GM18526 (cell line): ENCODE data around the gene SHC3.

Experiments
- POLR2A ChIP-seq: IDR thresholded peaks from 3 replicates; pipeline ENCODE4 v1.6.1; 2011; ENCODE audit not compliant: insufficient read length; ENCODE audit errors: extremely low read depth

The SHC3 gene

DNA sequence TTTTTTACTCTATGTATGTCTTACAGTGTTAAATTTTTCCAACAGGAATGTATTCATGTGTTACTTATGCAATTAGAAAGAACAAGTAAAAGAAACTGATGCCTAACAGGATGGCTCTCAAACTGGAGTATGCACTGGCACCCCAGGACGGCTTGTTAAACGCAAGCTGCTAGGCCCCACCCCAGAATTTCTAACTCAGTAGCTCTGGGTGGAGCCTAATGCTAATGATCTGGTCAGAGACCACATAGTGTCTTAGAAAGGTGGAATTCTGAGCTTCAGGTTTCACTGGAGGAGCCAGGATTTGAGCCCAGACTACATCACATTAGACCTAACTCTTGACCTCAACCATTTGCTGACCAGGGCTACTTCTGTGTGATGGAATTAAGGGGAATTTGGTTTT lies 34.4 kb downstream of the SHC3 start:
- TF ChIP-seq POLR2A, result no peak

- no peak for TF ChIP-seq POLR2A
Observed at GRCh38 chr9:89143266-89143665, 35.4 kb downstream of the SHC3 start.

DNA sequence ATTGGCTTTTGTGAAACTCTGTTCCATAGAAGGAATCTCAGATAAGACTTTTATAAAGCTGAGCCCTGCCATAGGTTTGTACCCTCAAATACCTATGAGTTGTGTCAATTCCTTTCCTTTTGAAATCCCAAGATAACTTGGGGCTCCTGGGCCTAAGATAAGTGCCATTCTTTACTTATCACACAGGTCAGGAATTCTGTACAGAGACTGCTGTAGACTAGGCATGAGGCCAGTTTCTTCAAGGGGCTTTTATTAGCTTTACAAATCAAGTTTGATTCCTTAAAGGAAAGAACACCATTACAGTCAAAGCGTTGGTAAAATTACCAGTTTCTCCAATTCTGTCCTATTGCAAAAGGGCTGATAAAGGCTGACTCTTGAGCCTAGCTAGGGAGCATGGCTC lies 39.2 kb downstream of the SHC3 start:
- TF ChIP-seq POLR2A, result no peak

DNA sequence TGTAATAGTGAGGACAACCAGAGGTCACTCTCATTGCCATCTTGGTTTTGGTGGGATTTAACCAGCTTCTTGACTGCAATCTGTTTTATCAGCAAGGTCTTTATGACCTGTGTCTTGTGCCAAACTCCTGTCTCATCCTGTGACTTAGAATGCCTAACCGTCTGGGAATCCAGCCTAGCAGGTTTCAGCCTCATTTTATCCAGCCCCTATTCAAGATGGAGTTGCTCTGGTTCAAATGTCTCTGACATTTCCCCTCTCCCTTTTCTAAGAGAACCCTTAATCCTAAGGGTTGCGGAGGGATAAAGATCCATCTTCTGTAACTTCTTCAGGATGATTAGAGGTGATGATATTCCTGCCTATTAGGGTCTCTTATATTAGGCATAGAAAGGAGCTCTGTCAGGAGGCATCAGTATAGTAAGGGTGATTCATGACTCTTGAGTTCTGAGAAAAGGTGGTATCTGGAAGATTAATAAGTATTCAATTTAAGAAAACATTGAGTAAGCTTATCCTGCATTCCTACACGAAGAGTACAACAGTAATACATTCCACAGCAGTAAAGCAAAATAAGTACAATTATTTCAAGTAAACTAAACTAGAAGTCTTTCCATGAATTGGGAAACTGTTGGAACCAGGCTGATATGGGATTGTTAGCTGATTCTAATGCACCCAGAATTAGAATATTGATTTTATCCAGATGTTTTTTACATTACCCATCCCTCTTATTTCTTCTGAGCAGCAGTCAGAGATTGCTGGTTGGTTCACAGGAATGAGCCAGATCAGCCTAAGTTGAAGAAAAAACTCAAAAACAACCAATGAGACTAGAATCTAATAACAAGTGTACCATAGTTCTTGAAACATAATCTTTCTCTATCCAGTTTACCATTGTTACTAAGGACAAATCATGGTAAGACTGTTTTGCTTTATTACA lies 39.9 kb downstream of the SHC3 start:
- TF ChIP-seq POLR2A, result no peak

GRCh38 chr9:89137542-89138462 lies 40.8 kb downstream of the SHC3 start:
- TF ChIP-seq POLR2A, result no peak

DNA sequence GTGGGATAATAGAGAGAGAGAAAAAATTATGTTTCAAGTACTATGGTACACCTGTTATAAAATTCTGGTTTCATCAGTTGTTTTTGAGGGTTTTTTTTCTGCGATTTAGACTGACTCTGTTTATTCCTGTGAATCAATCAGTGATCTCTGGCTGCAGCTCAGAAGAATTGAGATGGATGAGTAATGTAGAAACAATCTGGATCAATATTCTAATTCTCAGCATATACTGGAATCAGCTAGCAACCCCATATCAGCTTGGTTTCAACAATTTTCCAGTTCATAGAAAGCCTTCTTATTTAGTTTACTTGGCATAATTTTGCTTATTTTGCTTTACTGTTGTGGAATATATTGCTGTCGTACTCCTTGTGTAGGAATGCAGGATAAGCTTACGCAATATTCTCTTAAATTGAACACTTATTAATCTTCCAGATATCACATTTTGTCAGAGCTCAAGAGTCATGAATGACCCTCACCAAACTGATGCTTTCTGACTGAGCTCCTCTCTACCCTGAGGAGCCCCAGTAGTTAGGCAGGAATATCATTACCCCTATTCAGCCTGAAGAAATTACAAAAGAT lies 42.9 kb downstream of the SHC3 start:
- no peak for TF ChIP-seq POLR2A

- no peak for TF ChIP-seq POLR2A
Observed at GRCh38 chr9:89134709-89135108, 43.9 kb downstream of the SHC3 start.

DNA sequence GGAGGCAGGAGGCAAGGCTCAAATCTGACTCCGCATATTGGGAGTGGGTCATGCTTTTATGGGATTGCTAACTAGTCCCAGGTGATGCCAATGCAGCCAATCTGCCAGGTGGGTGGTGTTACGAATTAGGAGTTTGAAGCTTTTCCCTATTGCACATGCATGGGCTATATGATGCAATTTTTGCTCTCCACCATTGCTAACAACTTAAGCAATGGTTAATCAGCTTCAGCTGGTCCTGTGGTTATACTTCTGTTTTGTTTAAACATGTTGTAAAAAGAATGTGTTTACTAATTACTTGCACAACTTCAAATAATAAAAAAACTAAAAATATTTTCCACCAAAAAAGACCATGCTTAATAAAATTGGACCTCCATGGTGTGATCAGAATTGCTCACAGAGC lies 55.7 kb downstream of the SHC3 start:
- no peak for TF ChIP-seq POLR2A

DNA sequence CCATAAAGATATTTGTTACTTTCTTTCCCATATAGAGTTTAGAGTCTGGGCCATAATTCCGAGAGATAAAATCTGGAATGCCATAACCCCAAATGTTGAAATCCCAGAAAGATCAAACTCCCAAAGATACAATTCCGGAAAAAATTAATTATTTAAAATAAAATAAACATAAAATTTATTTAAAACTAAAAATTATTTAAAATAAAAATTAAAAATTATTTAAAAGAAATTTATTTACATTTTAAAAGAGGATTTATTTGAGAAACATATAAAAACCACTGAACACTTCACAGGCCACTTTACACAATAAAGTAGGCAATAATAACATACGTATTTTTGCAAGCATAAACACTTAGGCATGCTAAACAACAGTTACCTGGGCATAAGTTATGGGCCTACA lies 57.9 kb downstream of the SHC3 start:
- no peak for TF ChIP-seq POLR2A

DNA sequence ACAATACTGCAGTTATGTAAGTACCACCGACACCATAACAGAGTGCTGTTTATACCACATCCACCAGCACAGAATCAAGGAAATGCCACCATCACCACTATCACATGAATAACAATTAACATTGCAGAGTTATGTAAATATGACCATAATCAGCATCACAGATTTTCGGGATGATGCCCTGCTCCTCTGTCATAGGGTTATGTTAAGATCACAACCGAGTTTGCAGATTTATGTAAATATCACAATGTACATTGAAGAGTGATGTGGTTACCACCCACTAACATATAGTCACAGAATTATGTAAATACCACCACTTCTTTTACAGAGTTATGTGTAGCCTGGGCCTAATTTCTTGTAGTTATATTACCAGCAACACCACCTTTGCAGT lies 61.8 kb downstream of the SHC3 start:
- no peak for TF ChIP-seq POLR2A

- TF ChIP-seq POLR2A, result no peak
Observed at GRCh38 chr9:89116064-89116804, 62.4 kb downstream of the SHC3 start.

DNA sequence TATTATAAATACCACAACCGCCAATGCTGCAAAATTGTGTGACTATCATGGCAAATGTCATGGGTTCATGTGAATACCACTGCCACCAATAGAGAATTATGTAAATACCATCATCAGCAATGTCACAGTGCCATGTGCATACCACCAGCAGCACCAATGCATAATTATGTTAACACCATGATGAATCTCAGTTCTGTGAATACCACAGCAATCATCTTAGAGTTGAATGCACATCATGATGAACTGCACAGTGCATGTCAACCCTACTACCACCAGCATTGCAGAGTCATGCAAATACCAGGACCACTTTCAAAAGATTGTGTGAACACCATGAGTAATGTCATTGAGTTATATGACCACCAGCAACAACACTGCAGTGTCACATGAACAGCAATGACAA lies 63.2 kb downstream of the SHC3 start:
- no peak for TF ChIP-seq POLR2A

GRCh38 chr9:89114741-89115140 lies 63.9 kb downstream of the SHC3 start:
- no peak for TF ChIP-seq POLR2A

- TF ChIP-seq POLR2A, result no peak
Observed at GRCh38 chr9:89113851-89114250, 64.8 kb downstream of the SHC3 start.

DNA sequence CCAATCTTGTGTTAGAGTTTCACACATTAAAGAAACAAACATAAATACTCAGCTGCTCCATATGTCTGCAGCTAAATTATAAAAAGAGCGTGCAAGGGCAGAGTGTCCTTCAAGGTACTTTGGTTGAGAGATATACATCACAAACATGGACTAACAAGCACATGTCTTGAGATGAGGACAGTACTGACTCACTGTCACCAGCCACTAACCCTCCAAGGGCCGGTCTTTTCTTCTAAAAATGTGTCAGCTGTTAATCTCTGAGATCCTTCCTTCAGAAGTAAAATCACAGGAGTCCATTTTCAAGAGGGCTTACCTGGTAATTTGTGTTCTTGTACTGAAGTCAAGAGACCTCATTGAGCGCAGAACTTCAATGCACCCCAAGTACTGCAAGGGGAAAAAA lies 66.4 kb downstream of the SHC3 start:
- no peak for TF ChIP-seq POLR2A

- no peak for TF ChIP-seq POLR2A
Observed at GRCh38 chr9:89109666-89110065, 69.0 kb downstream of the SHC3 start.

DNA sequence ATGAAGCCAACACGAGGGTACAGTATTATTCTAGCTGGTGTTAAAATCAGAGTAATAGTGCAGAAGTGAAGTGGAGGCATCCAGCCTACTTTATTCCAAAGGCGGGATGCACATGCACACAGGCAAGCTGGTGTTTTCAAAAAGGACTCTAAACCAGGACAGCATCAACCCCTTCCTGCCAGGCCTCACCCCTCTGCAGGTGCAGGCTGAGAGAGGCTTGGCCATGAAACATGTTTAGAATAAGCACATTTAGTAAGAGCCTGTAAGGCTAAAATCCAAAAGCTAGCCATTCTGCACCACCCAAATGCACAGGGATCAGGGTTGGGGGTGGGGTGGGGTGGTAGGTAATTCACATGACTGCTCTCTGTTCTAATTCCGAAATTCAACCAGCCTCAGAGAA lies 71.2 kb downstream of the SHC3 start:
- no peak for TF ChIP-seq POLR2A
